Fibroblast of pulmonary artery (primary cell): Measurements from ENCODE around the gene TDRKH.
"Not testable (repeated sequence)": the region's sequence is repeated elsewhere in the genome, so short reads cannot be mapped to it uniquely, and the experiment has no call there.

ENCODE experiments used
- DNase-seq: peaks from one replicate; pipeline ENCODE4 v3.0.0-alpha.2; 2010; ENCODE audit warnings: low read depth
- H3K4me3 ChIP-seq: replicated peaks from 2 replicates; pipeline ENCODE4 v1.5.1; 2011; ENCODE audit warnings: low read depth, mild to moderate bottlenecking, control low read depth, low read length, moderate library complexity
- TF ChIP-seq, protein P1 (sequence below): IDR thresholded peaks from 2 replicates; pipeline ENCODE4 v1.5.1; 2011; ENCODE audit warnings: mild to moderate bottlenecking, control low read depth, low read length, inconsistent platforms; ENCODE audit errors: missing control alignments

TDRKH gene

DNA sequence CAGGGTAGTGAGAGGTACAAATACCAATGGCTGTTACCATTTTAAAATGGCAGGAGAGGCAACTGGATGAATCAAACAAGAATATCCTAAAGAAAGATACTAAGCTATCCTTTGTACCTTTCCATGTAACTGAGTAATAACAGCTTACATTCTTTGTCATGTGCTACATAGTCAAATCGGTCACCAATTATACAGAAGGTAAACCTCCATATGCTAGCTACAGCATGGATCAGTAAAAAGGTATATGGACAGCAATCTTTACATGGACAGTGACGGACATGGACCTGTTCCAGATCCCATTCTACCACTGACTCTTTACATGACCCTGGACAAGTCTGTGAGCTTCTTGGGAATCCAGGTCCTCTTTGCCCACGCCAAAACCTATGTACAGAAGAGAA is 13.6 kb downstream of the TDRKH start:
- TF ChIP-seq, protein P1, sequence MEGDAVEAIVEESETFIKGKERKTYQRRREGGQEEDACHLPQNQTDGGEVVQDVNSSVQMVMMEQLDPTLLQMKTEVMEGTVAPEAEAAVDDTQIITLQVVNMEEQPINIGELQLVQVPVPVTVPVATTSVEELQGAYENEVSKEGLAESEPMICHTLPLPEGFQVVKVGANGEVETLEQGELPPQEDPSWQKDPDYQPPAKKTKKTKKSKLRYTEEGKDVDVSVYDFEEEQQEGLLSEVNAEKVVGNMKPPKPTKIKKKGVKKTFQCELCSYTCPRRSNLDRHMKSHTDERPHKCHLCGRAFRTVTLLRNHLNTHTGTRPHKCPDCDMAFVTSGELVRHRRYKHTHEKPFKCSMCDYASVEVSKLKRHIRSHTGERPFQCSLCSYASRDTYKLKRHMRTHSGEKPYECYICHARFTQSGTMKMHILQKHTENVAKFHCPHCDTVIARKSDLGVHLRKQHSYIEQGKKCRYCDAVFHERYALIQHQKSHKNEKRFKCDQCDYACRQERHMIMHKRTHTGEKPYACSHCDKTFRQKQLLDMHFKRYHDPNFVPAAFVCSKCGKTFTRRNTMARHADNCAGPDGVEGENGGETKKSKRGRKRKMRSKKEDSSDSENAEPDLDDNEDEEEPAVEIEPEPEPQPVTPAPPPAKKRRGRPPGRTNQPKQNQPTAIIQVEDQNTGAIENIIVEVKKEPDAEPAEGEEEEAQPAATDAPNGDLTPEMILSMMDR = no peak
- no peak for DNase-seq
- H3K4me3 ChIP-seq = no peak overlapping the region

DNA sequence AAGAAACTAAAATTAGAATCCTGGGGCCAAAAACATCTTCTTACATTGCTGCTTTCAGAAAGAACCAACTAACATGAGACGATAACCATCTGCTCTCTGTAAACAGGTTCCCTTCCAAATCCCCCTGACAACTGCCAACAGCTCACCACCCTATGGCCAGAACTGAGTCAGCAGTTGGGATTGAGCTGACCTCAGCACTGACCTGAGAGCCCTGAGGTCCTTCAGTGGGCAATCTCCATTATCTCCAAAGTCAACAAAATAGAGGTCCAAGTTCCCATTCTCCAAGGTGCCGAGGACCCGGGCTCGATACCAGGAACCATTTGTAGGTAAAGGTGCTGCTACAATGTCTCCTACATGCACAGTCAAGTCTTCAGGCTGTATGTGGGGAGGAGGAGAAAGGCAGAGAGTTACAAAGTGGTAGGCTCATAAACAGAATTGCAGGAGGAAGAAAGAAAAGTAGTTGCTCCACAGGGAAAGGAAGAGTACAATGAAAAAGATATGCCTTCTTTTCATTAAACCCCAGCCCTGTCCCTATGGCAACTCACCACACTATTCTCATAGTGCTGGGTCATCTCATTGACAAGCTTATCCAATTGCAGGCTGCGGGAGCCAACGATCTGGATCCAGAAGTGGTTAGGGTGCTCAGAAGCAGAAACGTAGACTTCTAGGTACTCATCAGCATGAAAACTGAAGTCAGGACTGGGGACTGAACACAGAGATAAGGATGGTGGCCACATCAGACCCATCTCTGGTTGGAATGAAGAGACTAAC is 14.2 kb downstream of the TDRKH start:
- TF ChIP-seq, protein P1 = no peak
- no peak overlapping the region for H3K4me3 ChIP-seq
- no peak for DNase-seq

DNA sequence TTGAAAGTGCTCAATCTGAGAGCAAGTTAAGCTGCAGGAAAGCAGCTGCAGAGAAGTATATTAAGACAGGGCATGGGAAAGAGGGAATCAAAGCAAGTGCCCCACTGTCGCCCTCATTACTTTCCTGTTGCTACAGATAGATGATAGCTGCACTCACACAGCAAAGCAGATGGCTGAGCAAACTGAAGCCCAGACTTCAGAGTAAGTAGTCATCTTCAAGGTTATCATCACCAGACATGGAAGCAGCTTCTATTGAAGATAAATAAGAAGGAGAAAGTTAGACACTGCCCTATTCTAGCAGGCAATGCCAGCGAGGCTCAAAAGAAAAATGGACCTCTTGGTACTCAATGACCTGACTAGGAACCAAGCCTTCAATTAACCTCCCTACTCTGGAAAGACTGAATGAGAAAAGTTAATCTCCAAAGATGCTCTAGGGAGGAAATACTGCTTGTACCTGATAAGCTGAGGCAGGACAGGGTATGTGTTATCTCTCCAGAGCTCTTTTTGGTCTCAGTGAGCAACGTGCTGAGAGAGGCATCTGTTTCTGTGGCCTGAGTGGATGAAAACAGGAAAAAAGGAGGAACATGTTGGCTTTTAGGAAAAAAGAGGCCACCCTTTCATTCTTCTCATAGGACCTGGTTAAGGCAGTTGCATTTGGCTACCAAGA is 15.9 kb downstream of the TDRKH start:
- TF ChIP-seq, protein P1 = no peak
- DNase-seq = no peak

DNA sequence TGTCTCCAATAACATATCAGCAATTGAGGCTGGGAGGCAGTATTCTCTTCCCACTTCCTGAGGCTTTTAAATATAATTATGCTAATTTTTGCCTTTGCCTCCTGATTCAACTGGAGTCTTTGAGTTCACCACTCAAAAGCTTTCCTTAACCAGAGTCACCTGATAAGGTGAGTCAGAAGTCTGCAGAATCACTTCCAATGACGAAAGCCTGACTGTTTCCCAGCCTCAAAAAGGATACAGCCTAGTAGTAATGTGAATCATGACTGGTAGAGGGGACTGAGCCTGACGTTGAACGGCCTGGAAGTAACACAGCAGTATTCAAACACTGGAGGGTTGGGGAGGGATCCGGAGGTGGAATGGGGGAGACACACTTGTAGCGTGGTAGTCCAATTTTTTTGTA is 16.6 kb downstream of the TDRKH start:
- DNase-seq = peak; percentile 47
- H3K4me3 ChIP-seq = no peak overlapping the region
- TF ChIP-seq, protein P1 = no peak

More for the DNA sequence above, 15.9 kb downstream of the TDRKH start:
- no peak overlapping the region for H3K4me3 ChIP-seq

DNA sequence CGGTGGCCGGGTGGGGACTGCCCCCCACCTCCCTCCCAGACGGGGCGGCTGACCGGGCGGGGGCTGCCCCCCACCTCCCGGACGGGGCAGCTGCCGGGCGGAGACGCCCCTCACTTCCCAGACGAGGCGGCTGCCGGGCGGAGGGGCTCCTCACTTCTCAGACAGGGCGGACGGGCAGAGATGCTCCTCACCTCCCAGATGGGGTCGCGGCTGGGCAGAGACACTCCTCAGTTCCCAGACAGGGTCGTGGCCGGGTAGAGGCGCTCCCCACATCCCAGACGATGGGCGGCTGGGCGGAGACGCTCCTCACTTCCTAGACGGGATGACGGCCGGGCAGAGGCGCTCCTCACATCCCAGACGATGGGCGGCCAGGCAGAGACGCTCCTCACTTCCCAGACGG is 21.0 kb downstream of the TDRKH start:
- not testable (repeated sequence) for H3K4me3 ChIP-seq, DNase-seq

DNA sequence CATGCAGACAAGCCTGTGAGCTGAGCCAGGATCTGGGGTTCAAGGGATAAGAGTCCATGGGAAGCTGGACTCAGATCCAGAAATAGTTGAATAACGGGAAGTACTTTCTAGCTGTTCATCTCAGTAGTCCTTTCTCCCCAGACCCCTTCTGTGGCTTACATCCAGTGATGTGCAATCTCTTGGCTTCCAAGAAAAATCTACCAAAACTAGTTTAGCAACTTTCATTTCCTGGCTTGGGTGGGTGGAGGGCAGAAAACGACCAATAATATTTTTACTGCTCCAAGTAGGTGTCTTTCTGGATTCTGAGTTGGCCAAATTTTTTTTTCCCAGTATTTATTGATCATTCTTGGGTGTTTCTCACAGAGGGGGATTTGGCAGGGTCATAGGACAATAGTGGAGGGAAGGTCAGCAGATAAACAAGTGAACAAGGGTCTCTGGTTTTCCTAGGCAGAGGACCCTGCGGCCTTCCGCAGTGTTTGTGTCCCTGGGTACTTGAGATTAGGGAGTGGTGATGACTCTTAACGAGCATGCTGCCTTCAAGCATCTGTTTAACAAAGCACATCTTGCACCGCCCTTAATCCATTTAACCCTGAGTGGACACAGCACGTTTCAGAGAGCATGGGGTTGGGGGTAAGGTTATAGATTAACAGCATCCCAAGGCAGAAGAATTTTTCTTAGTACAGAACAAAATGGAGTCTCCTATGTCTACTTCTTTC is 21.8 kb downstream of the TDRKH start:
- not testable (repeated sequence) for DNase-seq, H3K4me3 ChIP-seq

DNA sequence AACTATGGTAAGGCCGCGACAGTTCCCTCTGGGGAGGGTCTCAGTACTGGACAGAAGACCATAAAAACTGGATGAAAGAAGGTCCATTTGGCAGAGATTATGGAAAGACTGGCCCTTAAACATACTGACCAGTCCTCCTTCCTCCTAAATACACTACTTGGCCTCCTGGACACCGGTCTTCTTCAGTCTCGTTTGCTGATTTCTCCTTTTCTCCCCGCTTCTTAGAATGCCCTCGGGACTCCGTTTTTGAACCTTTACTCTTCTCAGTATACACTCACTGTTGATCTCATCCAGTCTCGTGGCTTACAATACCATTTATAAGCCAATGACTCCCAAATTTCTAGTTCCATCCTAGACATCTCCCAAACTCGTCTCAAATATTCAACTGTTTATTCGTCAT is 26.3 kb downstream of the TDRKH start:
- no peak for DNase-seq
- TF ChIP-seq, protein P1 = no peak
- peak overlapping the region; percentile 82 for H3K4me3 ChIP-seq
